ENCODE results near the gene FFAR3. TPM values are rescaled to one million over a fixed set of nuclear protein-coding genes. Genes with fewer than 3 reads are reported as not detected.

Gene FFAR3
- total and polyA plus RNA-seq, 9 donors = 0.12 to 0.43 (median 0.18) TPM; not detected in 4

GRCh38 chr19:35352177-35352447 lies 6.1 kb upstream of the FFAR3 start:
- H3K36me3 ChIP-seq = no peaks in the 10 kb centered on the region
- TF ChIP-seq CTCF (IDR thresholded peaks at IDR 0.05) = no peak
- no peak for TF ChIP-seq POLR2A (IDR thresholded peaks at IDR 0.05)
- no peak for TF ChIP-seq EP300 (IDR thresholded peaks at IDR 0.05)
- H3K4me1 ChIP-seq (ENCODE audit: insufficient read depth) = peaks cover 3% of the 10 kb centered on the region
- no peak overlapping the region for H3K27ac ChIP-seq
- intact Hi-C loops (cut with DNase I) = loop anchor here in 3 of 4 donors (5.0 to 10.0 kb wide), 3 partner anchors 80 to 145 kb away; partner anchors contain the start of gene KRTDAP (in 1 of the 3)
- no peaks in the 10 kb centered on the region for H3K9me3 ChIP-seq
- DNase-seq = peak in 2 of 5 donors; percentile 21 to 32
- no peak overlapping the region for H3K4me3 ChIP-seq
- WGBS, 3 donors = 82 to 88% (median 87%) methylated on average over 18 of the region's 18 CpGs
- no peaks in the 10 kb centered on the region for H3K27me3 ChIP-seq

DNA sequence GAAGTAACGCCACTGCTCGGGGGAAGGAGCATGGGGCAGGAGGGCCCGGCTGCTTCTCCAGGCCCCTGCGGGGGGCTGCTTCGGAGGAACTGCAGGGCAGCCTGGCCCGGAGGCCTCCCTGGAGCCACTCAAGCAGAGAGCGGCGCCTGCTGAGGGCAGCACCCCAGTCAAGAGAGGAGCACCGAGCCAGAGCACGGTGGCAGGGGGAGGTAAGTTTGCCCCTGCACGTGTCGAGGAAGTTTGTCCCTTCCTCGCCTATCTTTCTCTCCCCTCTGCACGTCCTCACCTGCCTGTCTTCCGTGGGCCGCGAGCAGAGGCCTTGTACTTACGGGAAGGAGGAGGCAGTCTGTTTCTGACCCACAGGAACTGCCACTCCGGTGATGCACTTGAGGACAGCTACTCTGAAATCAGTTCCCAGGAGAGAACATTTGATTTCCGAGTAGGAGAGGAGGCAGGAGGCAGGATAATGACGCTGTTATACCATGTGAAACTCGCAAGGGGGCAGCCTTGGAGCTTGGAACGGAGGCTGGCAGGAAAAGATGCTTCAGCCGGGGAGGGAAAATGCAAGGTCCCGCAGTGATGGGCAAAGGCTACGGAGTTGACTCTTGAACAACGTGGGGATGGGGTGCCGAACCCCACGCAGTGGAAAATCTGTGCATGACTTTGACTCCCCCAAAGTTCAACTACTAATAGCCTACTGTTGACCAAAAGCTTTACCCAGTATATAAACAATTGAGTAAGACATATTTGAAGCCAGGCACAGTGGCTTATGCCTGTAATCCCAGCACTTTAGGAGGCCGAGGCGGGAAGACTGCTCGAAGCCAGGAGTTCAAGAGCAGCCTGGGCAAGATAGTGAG lies 5.6 kb upstream of the FFAR3 start:
- Histone ChIP-seq H3K36me3 (no peaks in the 10 kb centered on the region), H3K4me3 (no peak overlapping the region), H3K4me1 (ENCODE audit: insufficient read depth) (peaks cover 3% of the 10 kb centered on the region), H3K9me3 (no peaks in the 10 kb centered on the region), H3K27ac (no peak overlapping the region), H3K27me3 (no peaks in the 10 kb centered on the region)
- intact Hi-C loops (cut with DNase I) = loop anchor here in 3 of 4 donors (5.0 to 10.0 kb wide), 3 partner anchors 80 to 145 kb away; partner anchors contain the start of gene KRTDAP (in 1 of the 3)
- peak; percentile 66 to 78 (median 75) for DNase-seq
- TF ChIP-seq CTCF (IDR thresholded peaks at IDR 0.05) (peak; percentile 52 to 78 (median 75)), POLR2A (IDR thresholded peaks at IDR 0.05) (no peak), EP300 (IDR thresholded peaks at IDR 0.05) (no peak)
- WGBS, 3 donors = 27 to 33% (median 30%) methylated on average over 32 of the region's 32 CpGs

GRCh38 chr19:35353635-35354034 lies 4.6 kb upstream of the FFAR3 start:
- Histone ChIP-seq H3K27ac (no peak overlapping the region), H3K4me3 (no peak overlapping the region), H3K9me3 (no peaks in the 10 kb centered on the region), H3K4me1 (ENCODE audit: insufficient read depth) (peaks cover 3% of the 10 kb centered on the region), H3K27me3 (no peaks in the 10 kb centered on the region), H3K36me3 (no peaks in the 10 kb centered on the region)
- TF ChIP-seq POLR2A (IDR thresholded peaks at IDR 0.05) (no peak), EP300 (IDR thresholded peaks at IDR 0.05) (no peak), CTCF (IDR thresholded peaks at IDR 0.05) (no peak)
- 85 to 87% (median 86%) methylated on average over 9 of the region's 9 CpGs for WGBS, 3 donors
- DNase-seq = peak in 2 of 5 donors; percentile 5 to 8
- intact Hi-C loops (cut with DNase I) = loop anchor here in 3 of 4 donors (5.0 to 10.0 kb wide), 3 partner anchors 81 to 144 kb away; partner anchors contain the start of gene KRTDAP (in 1 of the 3)

GRCh38 chr19:35354898-35355297 lies 3.4 kb upstream of the FFAR3 start:
- intact Hi-C loops (cut with DNase I) = loop anchor here in 3 of 4 donors (5.0 to 10.0 kb wide), 3 partner anchors 83 to 142 kb away; partner anchors contain the start of gene KRTDAP (in 1 of the 3)
- Histone ChIP-seq H3K4me1 (ENCODE audit: insufficient read depth) (no peaks in the 10 kb centered on the region), H3K4me3 (no peak overlapping the region), H3K27me3 (no peaks in the 10 kb centered on the region), H3K9me3 (no peaks in the 10 kb centered on the region), H3K36me3 (no peaks in the 10 kb centered on the region), H3K27ac (no peak overlapping the region)
- 90 to 92% (median 91%) methylated on average over 8 of the region's 8 CpGs for whole genome bisulfite sequencing, 3 donors
- peak in 1 of 5 donors; percentile 6 for DNase-seq
- TF ChIP-seq CTCF (IDR thresholded peaks at IDR 0.05) (no peak), EP300 (IDR thresholded peaks at IDR 0.05) (no peak), POLR2A (IDR thresholded peaks at IDR 0.05) (no peak)
